K562 (cell line): Measurements from ENCODE around the gene LMLN. TPM values are rescaled to one million over a fixed set of nuclear protein-coding genes. Genes with fewer than 3 reads are reported as not detected.

ENCODE experiments used
- ATAC-seq: fragments of 200-7000 bp; cut with Tn5 transposase; 3 replicates; pipeline ENCODE4 v1.9.1; 2020; ENCODE audit warnings: moderate library complexity
- BruUV-seq: library from RNA; stranded (reverse); fragments of 400-500 nt; replicated peaks from 2 replicates; lab custom pipeline; 2021; lab: Mats Ljungman, UMichigan
- CTCF ChIA-PET: fragments of 300-600 bp; formaldehyde crosslinking; extraction: SDS; loops from one replicate; lab custom pipeline; 2021; ENCODE audit warnings: low intra/inter-chr PET ratio; lab: Yijun Ruan, JAX
- POLR2A ChIA-PET: fragments of 300-600, 350-650 bp; sonication (Branson Sonifier 250); formaldehyde crosslinking; extraction: SDS; loops from one replicate; lab custom pipeline; 2021; ENCODE audit warnings: antibody characterized with exemption, inconsistent platforms; lab: Yijun Ruan, JAX
- DNase-seq, 4 experiments: peaks; one replicate each; pipeline versions ENCODE4 v3.0.0 to v3.0.0-alpha.2; 2011 to 2018; ENCODE audit warnings: low spot score in 3 of 4, mixed read lengths in 3 of 4; ENCODE audit errors: extremely low read depth in 1 of 4
- FAIRE-seq: peaks from 2 replicates; lab custom pipeline; 2011; peaks lifted over from hg19 to GRCh38; lab: Jason Lieb, UNC
- H2AFZ ChIP-seq: 2 replicates; pipeline ENCODE4 v1.6.0; 2011; ENCODE audit warnings: low read depth, low read length, control low read depth, inconsistent platforms
- H3K27ac ChIP-seq: fragments of 200-600 bp; 3 replicates; pipeline ENCODE4 v1.8.0; 2011; ENCODE audit warnings: low read depth, mild to moderate bottlenecking, control low read depth, inconsistent platforms, low read length, moderate library complexity, mixed read lengths; ENCODE audit errors: extremely low read depth
- H3K27me3 ChIP-seq, 2 experiments: fragments of 300-600 bp in 1 of 2; 2 replicates in 1 of 2; 3 replicates in 1 of 2; pipeline versions ENCODE4 v1.6.0 to v1.8.0; 2011; ENCODE audit warnings: inconsistent platforms in 2 of 2, low read length in 2 of 2, mild to moderate bottlenecking in 1 of 2, mixed read lengths in 1 of 2, moderate library complexity in 1 of 2; ENCODE audit not compliant: control insufficient read depth in 2 of 2, insufficient read depth in 2 of 2
- H3K36me3 ChIP-seq: fragments of 300-600 bp; 3 replicates; pipeline ENCODE4 v1.8.0; 2011; ENCODE audit warnings: mild to moderate bottlenecking, low read length, inconsistent platforms; ENCODE audit not compliant: control insufficient read depth, insufficient read depth
- H3K4me1 ChIP-seq, 2 experiments: fragments of 200-600 bp in 1 of 2; replicated peaks in 1 of 2; 2 replicates in 1 of 2; 3 replicates in 1 of 2; pipeline versions ENCODE4 v1.5.1 to v1.8.0; 2011; ENCODE audit warnings: inconsistent platforms in 2 of 2, low read length in 2 of 2, mild to moderate bottlenecking in 1 of 2, mixed read lengths in 1 of 2, moderate library complexity in 1 of 2; ENCODE audit not compliant: control insufficient read depth in 2 of 2, insufficient read depth in 2 of 2
- H3K4me2 ChIP-seq: 2 replicates; pipeline ENCODE4 v1.6.1; 2011; ENCODE audit warnings: low read length, control low read depth, inconsistent platforms, mixed read lengths; ENCODE audit not compliant: insufficient read depth
- H3K4me3 ChIP-seq: fragments of 200-600 bp; sonication (generic), shearing (Covaris generic); 2 replicates; pipeline ENCODE4 v1.5.1; 2016; ENCODE audit warnings: control low read depth, inconsistent platforms
- H3K79me2 ChIP-seq: fragments of 200-600 bp; 3 replicates; pipeline ENCODE4 v1.8.0; 2011; ENCODE audit warnings: low read length, inconsistent platforms; ENCODE audit not compliant: control insufficient read depth, insufficient read depth
- H3K9ac ChIP-seq, 2 experiments: 2 replicates each; pipeline versions ENCODE4 v1.6.0 to v1.6.1; 2011; ENCODE audit warnings: low read depth in 2 of 2, low read length in 2 of 2, control low read depth in 1 of 2, inconsistent platforms in 1 of 2, mild to moderate bottlenecking in 1 of 2, mixed read lengths in 1 of 2; ENCODE audit not compliant: insufficient read depth in 1 of 2
- H3K9me1 ChIP-seq: one replicate; pipeline ENCODE4 v1.6.0; 2011; ENCODE audit warnings: inconsistent platforms, mild to moderate bottlenecking, low read length, moderate library complexity; ENCODE audit not compliant: control insufficient read depth, insufficient read depth
- H3K9me3 ChIP-seq: replicated peaks from 2 replicates; pipeline ENCODE4 v1.5.1; 2011; ENCODE audit warnings: low read depth, low read length, inconsistent platforms; ENCODE audit not compliant: control insufficient read depth, insufficient read depth
- H4K20me1 ChIP-seq: replicated peaks from 2 replicates; pipeline ENCODE4 v1.6.1; 2011; ENCODE audit warnings: low read length, inconsistent platforms, mixed read lengths; ENCODE audit not compliant: control insufficient read depth, insufficient read depth
- CBX3 ChIP-seq, 2 experiments: IDR thresholded peaks; 1 replicate in 1 of 2; 2 replicates in 1 of 2; pipeline ENCODE4 v1.6.1; 2012; ENCODE audit warnings: inconsistent platforms in 2 of 2, low read length in 2 of 2, borderline replicate concordance in 1 of 2, control low read depth in 1 of 2
- CBX5 ChIP-seq: IDR thresholded peaks from 2 replicates; pipeline ENCODE4 v1.6.1; 2014; ENCODE audit warnings: low read depth, borderline replicate concordance
- CHD4 ChIP-seq: fragments of 200-600 bp; sonication (generic); IDR thresholded peaks from 3 replicates; pipeline ENCODE4 v1.6.1; 2012; ENCODE audit warnings: low read depth, mild to moderate bottlenecking, mixed read lengths, low read length, inconsistent platforms; ENCODE audit not compliant: insufficient read depth, insufficient replicate concordance, poor library complexity, severe bottlenecking
- HDAC8 ChIP-seq: fragments of 450-650 bp; IDR thresholded peaks from 2 replicates; pipeline ENCODE4 v1.6.1; 2016; ENCODE audit warnings: mild to moderate bottlenecking, missing genetic modification characterization, moderate library complexity, missing compliant biosample characterization
- HNRNPL ChIP-seq: fragments of 200-400 bp; formaldehyde crosslinking; IDR thresholded peaks from 2 replicates; pipeline ENCODE4 v1.6.1; 2017; ENCODE audit warnings: low read depth, mild to moderate bottlenecking, low read length
- IRF2 ChIP-seq: sonication (generic); formaldehyde crosslinking; IDR thresholded peaks from 2 replicates; pipeline ENCODE4 v1.8.1; 2022; ENCODE audit warnings: mild to moderate bottlenecking, missing genetic modification reagents
- LCOR ChIP-seq: sonication (generic); formaldehyde crosslinking; IDR thresholded peaks from 2 replicates; pipeline ENCODE4 v1.8.0; 2022; ENCODE audit warnings: mild to moderate bottlenecking, missing genetic modification reagents
- MLLT1 ChIP-seq, 2 experiments: fragments of 450-650 bp; IDR thresholded peaks; 2 replicates each; pipeline ENCODE4 v1.6.1; 2016
- MTA2 ChIP-seq: fragments of 450-650 bp; IDR thresholded peaks from 2 replicates; pipeline ENCODE4 v1.6.1; 2016; ENCODE audit warnings: low read depth
- RNF219 ChIP-seq: fragments of 250-450 bp; sonication (Bioruptor Pico); IDR thresholded peaks from 2 replicates; pipeline ENCODE4 v1.5.0; 2022; ENCODE audit warnings: mild to moderate bottlenecking
- SAFB ChIP-seq: fragments of 200-400 bp; formaldehyde crosslinking; IDR thresholded peaks from 2 replicates; pipeline ENCODE4 v1.6.1; 2017; ENCODE audit warnings: low read depth, low read length, borderline replicate concordance
- SMARCB1 ChIP-seq: IDR thresholded peaks from 2 replicates; pipeline ENCODE4 v1.6.1; 2011; ENCODE audit warnings: improper control_type of control experiment, low read depth; ENCODE audit not compliant: insufficient read length
- SRF ChIP-seq, 2 experiments: fragments of 250-450, 450-650 bp in 1 of 2; sonication (Bioruptor Pico) in 1 of 2; sonication (generic) in 1 of 2; formaldehyde crosslinking; IDR thresholded peaks; 2 replicates each; pipeline versions ENCODE4 v1.5.0 to v1.5.1; 2020 to 2022; ENCODE audit warnings: mild to moderate bottlenecking in 1 of 2, missing genetic modification reagents in 1 of 2
- SRSF1 ChIP-seq: fragments of 200-400 bp; formaldehyde crosslinking; IDR thresholded peaks from 2 replicates; pipeline ENCODE4 v1.6.1; 2017; ENCODE audit warnings: mild to moderate bottlenecking, low read depth, low read length, moderate library complexity
- U2AF1 ChIP-seq: fragments of 200-400 bp; formaldehyde crosslinking; optimal IDR thresholded peaks from 2 replicates; pipeline ENCODE3; 2017; ENCODE audit warnings: mild to moderate bottlenecking, low read depth, low read length, moderate library complexity
- ZNF384 ChIP-seq: IDR thresholded peaks from 2 replicates; pipeline ENCODE4 v1.6.1; 2012; ENCODE audit warnings: low read depth, low read length, improper control_type of control experiment
- WGBS: fragments of 100-300 bp; shearing (Covaris generic); methylation state at CpG from one replicate; pipeline ENCODE4 v1.1.6; 2016; ENCODE audit warnings: low coverage, mixed read lengths; ENCODE audit not compliant: insufficient coverage; ENCODE audit errors: missing lambda C conversion rate; 5-methylcytosine and 5-hydroxymethylcytosine counted together
- in situ Hi-C: fragments of 300-500 bp; cut with MboI; formaldehyde crosslinking; loops from 4 replicates; pipeline ENCODE4 v1.15.0; 2018; ENCODE audit warnings: inconsistent platforms, mixed read lengths
- intact Hi-C: fragments of 100-400 bp; cut with micrococcal nuclease; formaldehyde crosslinking; loops from 2 replicates; pipeline ENCODE4 v1.14.2; 2022
- polyA plus RNA-seq, 8 experiments: library from polyadenylated mRNA; depleted of rRNA in 4 of 8; stranded (reverse) in 5 of 8; unstranded in 3 of 8; fragments of >200 nt; fragmentation: Nextera tagmentation in 2 of 8; fragmentation: Illumina TruSeq in 1 of 8; extraction: Ambion mirVana in 2 of 8; extraction: Trizol in 1 of 8; gene quantifications; 2 replicates each; pipeline versions ENCODE4 v1.2.1 to v1.2.3, GENCODE V29; 2011 to 2014; ENCODE audit warnings: inconsistent platforms in 1 of 8, missing spikeins in 1 of 8
- total RNA-seq, 7 experiments: library from RNA; depleted of rRNA in 6 of 7; stranded (reverse); fragments of >200 nt in 6 of 7; fragmentation: Illumina TruSeq in 2 of 7; extraction: Trizol in 2 of 7; gene quantifications; 2 replicates each; pipeline versions ENCODE4 v1.2.1 to v1.2.3, GENCODE V29; 2011 to 2021; ENCODE audit warnings: low replicate concordance in 1 of 7
- TF ChIP-seq, protein P1 (sequence below): sonication (generic); formaldehyde crosslinking; IDR thresholded peaks from 2 replicates; pipeline ENCODE4 v1.8.0; 2022; ENCODE audit warnings: missing genetic modification reagents, mild to moderate bottlenecking, borderline replicate concordance
- TF ChIP-seq, protein P2 (sequence below): sonication (generic); IDR thresholded peaks from 2 replicates; pipeline ENCODE4 v1.6.1; 2016

LMLN gene
- total and polyA plus RNA-seq, 9 of the 15 experiments (the other 6 are each of a cell fraction or from before 2014, with no cell fraction given) = 2.2 to 15.9 (median 6.9) TPM

DNA sequence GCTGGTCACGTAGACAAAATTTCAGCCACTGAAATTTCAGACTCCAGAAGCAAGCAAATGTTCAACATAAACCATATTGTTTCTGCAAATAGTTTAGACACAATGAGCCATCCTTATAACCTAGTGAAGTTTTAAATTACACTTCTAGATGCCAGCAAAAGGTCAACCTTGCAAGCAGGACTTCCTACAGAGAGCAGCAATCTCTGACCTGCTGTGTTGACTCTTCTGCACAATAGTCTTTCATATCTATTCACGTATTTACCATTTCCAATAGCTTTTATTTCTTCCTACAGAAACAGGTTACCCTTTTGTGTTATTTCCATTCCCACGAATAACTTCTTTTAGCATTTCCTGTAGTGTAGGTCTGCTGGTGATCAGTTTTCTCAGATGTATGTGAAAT lies 10.6 kb downstream of the LMLN start:
- ATAC-seq (no peak), DNase-seq (no peak), FAIRE-seq (no peak)
- Histone ChIP-seq H3K9me3 (peaks cover 9% of the 10 kb centered on the region), H3K9me1 (no peaks in the 10 kb centered on the region), H3K27ac (no peak overlapping the region), H3K36me3 (peaks cover 6% of the 10 kb centered on the region; the same call in 2 of the 3 replicates), H3K79me2 (0 out of 3 replicates have a peak, but pooled peaks cover 3% of the 10 kb centered on the region), H3K4me1 (no peaks in the 10 kb centered on the region), H3K9ac (no peak overlapping the region), H3K4me3 (no peak overlapping the region), H4K20me1 (no peaks in the 10 kb centered on the region), H3K4me2 (no peak overlapping the region), H3K27me3 (no peaks in the 10 kb centered on the region), H2AFZ (no peak overlapping the region)
- in situ Hi-C loops = no loop called here
- intact Hi-C loops = no loop called here
- 68% methylated on average over 3 of the region's 3 CpGs for WGBS
- POLR2A ChIA-PET = no interaction called here
- BruUV-seq = no TSS peak
- TF ChIP-seq RNF219 (CRISPR knock-in tag) (no peak), SAFB (no peak), U2AF1 (no peak), IRF2 (CRISPR knock-in tag) (no peak), MTA2 (no peak), HNRNPL (no peak), LCOR (CRISPR knock-in tag) (no peak), SMARCB1 (no peak), CBX3 (IDR thresholded peaks at IDR 0.05; ENCODE audit: borderline replicate concordance in 1 of 2, low read length in 2 of 2) (no peak), SRSF1 (no peak), MLLT1 (IDR thresholded peaks at IDR 0.05) (no peak), CHD4 (no peak), HDAC8 (tag) (no peak), ZNF384 (no peak), SRF (CRISPR knock-in tag; IDR thresholded peaks at IDR 0.05) (no peak), CBX5 (no peak)
- TF ChIP-seq, protein P1, sequence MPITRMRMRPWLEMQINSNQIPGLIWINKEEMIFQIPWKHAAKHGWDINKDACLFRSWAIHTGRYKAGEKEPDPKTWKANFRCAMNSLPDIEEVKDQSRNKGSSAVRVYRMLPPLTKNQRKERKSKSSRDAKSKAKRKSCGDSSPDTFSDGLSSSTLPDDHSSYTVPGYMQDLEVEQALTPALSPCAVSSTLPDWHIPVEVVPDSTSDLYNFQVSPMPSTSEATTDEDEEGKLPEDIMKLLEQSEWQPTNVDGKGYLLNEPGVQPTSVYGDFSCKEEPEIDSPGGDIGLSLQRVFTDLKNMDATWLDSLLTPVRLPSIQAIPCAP (CRISPR knock-in tag) = no peak
- TF ChIP-seq, protein P2, sequence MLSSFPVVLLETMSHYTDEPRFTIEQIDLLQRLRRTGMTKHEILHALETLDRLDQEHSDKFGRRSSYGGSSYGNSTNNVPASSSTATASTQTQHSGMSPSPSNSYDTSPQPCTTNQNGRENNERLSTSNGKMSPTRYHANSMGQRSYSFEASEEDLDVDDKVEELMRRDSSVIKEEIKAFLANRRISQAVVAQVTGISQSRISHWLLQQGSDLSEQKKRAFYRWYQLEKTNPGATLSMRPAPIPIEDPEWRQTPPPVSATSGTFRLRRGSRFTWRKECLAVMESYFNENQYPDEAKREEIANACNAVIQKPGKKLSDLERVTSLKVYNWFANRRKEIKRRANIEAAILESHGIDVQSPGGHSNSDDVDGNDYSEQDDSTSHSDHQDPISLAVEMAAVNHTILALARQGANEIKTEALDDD = no peak
- CTCF ChIA-PET = no interaction called here
